Osteoblast (primary cell): ENCODE results near the gene TRPC4. TPM values are rescaled to one million over a fixed set of nuclear protein-coding genes. Genes with fewer than 3 reads are reported as not detected.

Experiments used
- DNase-seq: peaks from one replicate; pipeline ENCODE4 v3.0.0; 2011; ENCODE audit warnings: low spot score, mixed read lengths; ENCODE audit not compliant: insufficient read length; ENCODE audit errors: missing footprints
- H2AFZ ChIP-seq: 2 replicates; pipeline ENCODE4 v1.6.0; 2011; ENCODE audit warnings: mild to moderate bottlenecking, low read length
- H3K27ac ChIP-seq: 2 replicates; pipeline ENCODE4 v1.5.1; 2011; ENCODE audit warnings: mild to moderate bottlenecking, low read depth, low read length, moderate library complexity
- H3K27me3 ChIP-seq: 2 replicates; pipeline ENCODE4 v1.6.0; 2012; ENCODE audit warnings: mild to moderate bottlenecking, control low read depth, inconsistent platforms, low read length, moderate library complexity; ENCODE audit not compliant: insufficient read depth
- H3K36me3 ChIP-seq: 2 replicates; pipeline ENCODE4 v1.5.1; 2011; ENCODE audit warnings: mild to moderate bottlenecking, low read length, control low read depth, moderate library complexity; ENCODE audit not compliant: insufficient read depth
- H3K4me1 ChIP-seq: 2 replicates; pipeline ENCODE4 v1.5.1; 2011; ENCODE audit warnings: mild to moderate bottlenecking, low read length, control low read depth, moderate library complexity; ENCODE audit not compliant: insufficient read depth
- H3K4me2 ChIP-seq: 2 replicates; pipeline ENCODE4 v1.6.0; 2011; ENCODE audit warnings: mild to moderate bottlenecking, low read length; ENCODE audit not compliant: insufficient read depth
- H3K4me3 ChIP-seq: fragments of 200-600 bp; sonication (generic); 3 replicates; pipeline ENCODE4 v1.5.1; 2012; ENCODE audit warnings: mild to moderate bottlenecking, low read length, inconsistent platforms; ENCODE audit not compliant: insufficient read depth
- H3K79me2 ChIP-seq: 2 replicates; pipeline ENCODE4 v1.6.0; 2012; ENCODE audit warnings: mild to moderate bottlenecking, low read length, control low read depth, inconsistent platforms; ENCODE audit not compliant: insufficient read depth
- H3K9me3 ChIP-seq: 2 replicates; pipeline ENCODE4 v1.5.1; 2011; ENCODE audit warnings: low read depth, low read length, control low read depth
- H4K20me1 ChIP-seq: 2 replicates; pipeline ENCODE4 v1.6.0; 2012; ENCODE audit warnings: mild to moderate bottlenecking, low read length, control low read depth; ENCODE audit not compliant: insufficient read depth
- total RNA-seq: library from RNA; depleted of rRNA; stranded (reverse); fragments of >200 nt; gene quantifications from 2 replicates; pipeline ENCODE4 v1.2.3, GENCODE V29; 2012
- TF ChIP-seq, protein P1 (sequence below): IDR thresholded peaks from 2 replicates; pipeline ENCODE4 v1.5.1; 2011; ENCODE audit warnings: mild to moderate bottlenecking, low read depth, low read length, moderate library complexity; ENCODE audit errors: extremely low read depth

Gene TRPC4
- total RNA-seq, 1 donor = 9.8 TPM

DNA sequence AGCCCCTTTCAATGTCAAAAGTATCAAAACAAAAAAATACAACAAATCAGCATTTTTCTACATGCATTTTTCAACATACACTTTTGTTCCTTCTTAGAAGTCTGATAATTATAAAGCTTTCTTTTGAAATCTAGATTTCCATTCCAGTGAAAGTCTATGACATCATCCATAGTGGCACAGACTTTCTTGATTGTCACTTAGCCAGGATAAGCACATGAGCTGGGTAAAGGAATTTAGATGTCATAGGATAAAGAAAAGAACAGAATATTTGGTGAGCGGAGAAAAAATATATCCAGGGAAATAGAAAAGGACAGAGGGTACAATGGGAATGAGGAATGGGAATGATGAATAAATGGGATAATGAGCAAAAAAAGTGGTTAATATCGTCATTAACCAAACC lies 15.1 kb upstream of the TRPC4 start:
- no peak for DNase-seq
- Histone ChIP-seq H3K4me2 (peak overlapping the region; percentile 46), H3K4me3 (peak overlapping the region; percentile 17), H2AFZ (no peak overlapping the region), H3K27ac (peak overlapping the region; percentile 18), H4K20me1 (no peaks in the 10 kb centered on the region), H3K79me2 (no peaks in the 10 kb centered on the region), H3K9me3 (no peaks in the 10 kb centered on the region), H3K4me1 (peaks cover 6% of the 10 kb centered on the region), H3K27me3 (no peaks in the 10 kb centered on the region), H3K36me3 (no peaks in the 10 kb centered on the region)
- TF ChIP-seq, protein P1, sequence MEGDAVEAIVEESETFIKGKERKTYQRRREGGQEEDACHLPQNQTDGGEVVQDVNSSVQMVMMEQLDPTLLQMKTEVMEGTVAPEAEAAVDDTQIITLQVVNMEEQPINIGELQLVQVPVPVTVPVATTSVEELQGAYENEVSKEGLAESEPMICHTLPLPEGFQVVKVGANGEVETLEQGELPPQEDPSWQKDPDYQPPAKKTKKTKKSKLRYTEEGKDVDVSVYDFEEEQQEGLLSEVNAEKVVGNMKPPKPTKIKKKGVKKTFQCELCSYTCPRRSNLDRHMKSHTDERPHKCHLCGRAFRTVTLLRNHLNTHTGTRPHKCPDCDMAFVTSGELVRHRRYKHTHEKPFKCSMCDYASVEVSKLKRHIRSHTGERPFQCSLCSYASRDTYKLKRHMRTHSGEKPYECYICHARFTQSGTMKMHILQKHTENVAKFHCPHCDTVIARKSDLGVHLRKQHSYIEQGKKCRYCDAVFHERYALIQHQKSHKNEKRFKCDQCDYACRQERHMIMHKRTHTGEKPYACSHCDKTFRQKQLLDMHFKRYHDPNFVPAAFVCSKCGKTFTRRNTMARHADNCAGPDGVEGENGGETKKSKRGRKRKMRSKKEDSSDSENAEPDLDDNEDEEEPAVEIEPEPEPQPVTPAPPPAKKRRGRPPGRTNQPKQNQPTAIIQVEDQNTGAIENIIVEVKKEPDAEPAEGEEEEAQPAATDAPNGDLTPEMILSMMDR = no peak

DNA sequence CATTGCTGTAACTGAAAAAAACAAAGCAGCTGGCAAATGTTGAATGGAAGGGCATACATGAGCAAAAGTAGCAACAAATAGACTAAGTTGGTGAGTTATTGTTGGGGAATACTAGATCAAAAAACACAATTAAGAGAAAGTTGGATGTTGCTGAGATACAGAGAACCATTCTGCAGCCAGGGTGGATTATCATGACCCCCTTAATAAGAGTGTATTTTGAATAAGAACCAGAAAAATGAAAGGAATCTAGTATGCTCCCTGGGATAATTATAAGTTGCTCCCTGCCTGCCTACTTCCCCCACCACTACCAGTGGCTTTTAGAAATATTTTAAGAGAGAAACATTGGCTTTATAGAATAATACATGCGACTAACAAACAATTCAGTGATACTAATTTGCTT lies 14.5 kb upstream of the TRPC4 start:
- H2AFZ ChIP-seq = no peak overlapping the region
- H4K20me1 ChIP-seq = no peaks in the 10 kb centered on the region
- H3K4me2 ChIP-seq = peak overlapping the region; percentile 46
- H3K4me1 ChIP-seq = peaks cover 6% of the 10 kb centered on the region
- peak overlapping the region; percentile 18 for H3K27ac ChIP-seq
- TF ChIP-seq, protein P1 = no peak
- no peaks in the 10 kb centered on the region for H3K36me3 ChIP-seq
- no peak overlapping the region for H3K4me3 ChIP-seq
- H3K27me3 ChIP-seq = no peaks in the 10 kb centered on the region
- no peaks in the 10 kb centered on the region for H3K79me2 ChIP-seq
- no peak for DNase-seq
- no peaks in the 10 kb centered on the region for H3K9me3 ChIP-seq

DNA sequence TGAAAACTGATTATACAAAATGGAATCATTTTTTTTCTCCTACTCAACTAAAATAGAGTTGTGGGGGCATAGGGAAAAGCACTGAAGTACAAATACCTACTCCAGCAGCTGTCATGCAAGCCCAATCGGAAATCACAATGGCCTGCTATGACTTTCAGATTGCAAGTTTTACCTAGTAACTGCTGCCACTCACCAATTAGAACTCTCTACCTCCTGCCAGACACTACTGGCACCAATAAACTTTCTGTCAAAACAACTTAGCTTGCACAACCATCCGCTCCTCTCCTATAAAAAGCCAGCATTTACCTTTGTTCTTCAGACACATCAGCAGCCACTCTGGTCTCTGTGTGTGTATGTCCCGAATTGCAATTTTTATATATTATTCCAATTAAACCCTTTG lies 9.3 kb upstream of the TRPC4 start:
- H3K27me3 ChIP-seq = no peaks in the 10 kb centered on the region
- no peaks in the 10 kb centered on the region for H3K9me3 ChIP-seq
- TF ChIP-seq, protein P1 = no peak
- H3K4me1 ChIP-seq = no peaks in the 10 kb centered on the region
- DNase-seq = no peak
- no peaks in the 10 kb centered on the region for H3K79me2 ChIP-seq
- H3K4me3 ChIP-seq = no peak overlapping the region
- H4K20me1 ChIP-seq = no peaks in the 10 kb centered on the region
- no peak overlapping the region for H2AFZ ChIP-seq
- no peak overlapping the region for H3K4me2 ChIP-seq
- H3K27ac ChIP-seq = no peak overlapping the region
- no peaks in the 10 kb centered on the region for H3K36me3 ChIP-seq

DNA sequence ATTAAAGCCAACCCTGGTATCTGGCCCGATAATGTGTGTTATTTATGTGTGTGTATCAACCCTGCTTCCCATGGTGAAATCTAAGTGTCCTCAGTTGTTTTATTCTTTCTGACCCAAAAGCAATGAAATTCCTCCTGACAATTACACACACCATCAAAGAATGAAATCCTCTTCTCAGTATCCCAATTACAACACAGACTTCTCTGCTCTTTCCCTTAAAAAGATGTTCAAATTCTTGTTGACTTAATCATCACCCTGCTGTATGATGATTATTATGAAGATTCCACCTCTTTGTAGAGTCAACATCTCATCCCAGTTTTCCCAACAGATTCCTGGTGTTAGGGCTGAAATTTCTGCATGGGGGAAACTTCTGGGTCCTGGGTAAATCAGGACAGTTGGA lies 8.9 kb upstream of the TRPC4 start:
- H3K36me3 ChIP-seq = no peaks in the 10 kb centered on the region
- H3K4me3 ChIP-seq = no peak overlapping the region
- H3K79me2 ChIP-seq = no peaks in the 10 kb centered on the region
- TF ChIP-seq, protein P1 = no peak
- H3K9me3 ChIP-seq = no peaks in the 10 kb centered on the region
- H3K27ac ChIP-seq = no peak overlapping the region
- no peak for DNase-seq
- H3K27me3 ChIP-seq = no peaks in the 10 kb centered on the region
- no peaks in the 10 kb centered on the region for H4K20me1 ChIP-seq
- H3K4me1 ChIP-seq = no peaks in the 10 kb centered on the region
- no peak overlapping the region for H3K4me2 ChIP-seq
- H2AFZ ChIP-seq = no peak overlapping the region
